Placental epithelial cell (primary cell): ENCODE results near the gene EXO1. TPM values are rescaled to one million over a fixed set of nuclear protein-coding genes. Genes with fewer than 3 reads are reported as not detected.

Source experiments
- total RNA-seq: library from RNA; depleted of rRNA; stranded (reverse); fragments of >200 nt; gene quantifications from 2 replicates; pipeline ENCODE4 v1.2.3, GENCODE V29; 2012

EXO1 gene
- total RNA-seq: 11.4 and 11.9 TPM in 2 replicates

DNA sequence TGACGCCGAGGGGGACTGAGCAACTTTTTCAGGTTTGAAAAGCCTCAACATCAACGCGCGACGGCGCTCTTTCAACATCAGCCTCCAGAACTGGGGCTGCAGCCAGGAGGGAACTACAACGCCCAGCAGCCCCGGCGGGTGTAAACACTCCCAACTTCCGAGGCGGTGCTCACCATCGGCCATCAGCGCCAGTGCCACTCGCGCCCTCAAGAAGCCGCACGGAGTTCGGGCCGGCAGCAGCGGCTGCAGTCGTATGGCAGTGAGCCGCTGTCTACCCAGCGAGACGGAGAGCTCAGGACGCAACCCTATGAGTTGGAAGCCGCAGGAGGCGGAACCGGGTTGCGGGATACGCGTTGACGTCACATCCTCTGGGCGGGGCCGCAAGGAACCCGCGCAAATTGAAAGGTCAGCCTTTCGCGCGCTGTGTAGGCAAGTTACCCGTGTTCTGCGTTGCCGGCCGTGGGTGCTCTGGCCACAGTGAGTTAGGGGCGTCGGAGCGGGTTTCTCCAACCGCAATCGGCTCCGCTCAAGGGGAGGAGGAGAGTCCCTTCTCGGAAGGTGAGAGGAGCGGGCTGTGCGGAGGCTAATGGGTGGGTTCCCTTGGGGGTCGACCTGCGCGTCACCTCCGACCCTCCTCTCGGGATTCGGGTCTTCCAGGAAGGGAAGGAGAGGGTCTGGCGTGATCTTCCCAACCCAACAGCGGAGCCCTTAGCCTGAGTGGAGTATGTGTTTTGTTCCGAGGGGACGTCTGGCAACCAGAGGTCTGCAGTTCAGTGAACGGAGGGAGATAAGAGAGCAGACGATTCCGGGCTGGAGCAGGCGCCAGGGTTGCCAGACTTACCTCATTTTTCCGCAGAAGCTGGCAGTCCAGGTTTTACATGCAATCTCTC is at the start of gene EXO1:
TSS of gene EXO1 (plus strand) at position 409 of the 890 bp plus-strand sequence. CDS start 2,222 bp downstream, outside the sequence.

Other genes starting within 250 kb of the EXO1 start
- 28.3 and 52.1 TPM in 2 replicates for gene CHML, start 207.8 kb upstream of the EXO1 start, total RNA-seq
- 118 and 210 TPM in 2 replicates for gene OPN3, start 207.8 kb upstream of the EXO1 start, total RNA-seq
- gene WDR64, start 195.9 kb upstream of the EXO1 start, total RNA-seq: 1.2 and 1.3 TPM in 2 replicates
- not detected in 2 replicates for gene BECN2, start 109.6 kb downstream of the EXO1 start, total RNA-seq
- 0.22 TPM in 1 of 2 replicates, not detected in the other for gene MAP1LC3C, start 150.9 kb downstream of the EXO1 start, total RNA-seq